OCI-LY7 (cell line): ENCODE results near the gene GNG14. TPM values are rescaled to one million over a fixed set of nuclear protein-coding genes. Genes with fewer than 3 reads are reported as not detected.
"Not testable (repeated sequence)": the region's sequence is repeated elsewhere in the genome, so short reads cannot be mapped to it uniquely, and the experiment has no call there.

Experiments used
- BruUV-seq: library from RNA; stranded (reverse); fragments of 400-500 nt; replicated peaks from 2 replicates; lab custom pipeline; 2021; lab: Mats Ljungman, UMichigan
- CTCF ChIA-PET: fragments of 300-600 bp; sonication (Branson Sonifier 250); formaldehyde crosslinking; loops from one replicate; lab custom pipeline; 2022; ENCODE audit warnings: antibody characterized with exemption; ENCODE audit not compliant: unreplicated experiment; lab: Charles Lee
- POLR2A ChIA-PET: fragments of 300-600 bp; sonication (Branson Sonifier 250); formaldehyde crosslinking; loops from one replicate; lab custom pipeline; 2022; ENCODE audit warnings: antibody characterized with exemption; lab: Charles Lee
- DNase-seq: peaks from one replicate; pipeline ENCODE4 v3.0.0-alpha.2; 2015; ENCODE audit warnings: low spot score
- H2AFZ ChIP-seq: fragments of 200-600 bp; sonication (generic), shearing (Covaris generic); 2 replicates; pipeline ENCODE4 v1.6.1; 2014; ENCODE audit warnings: mild to moderate bottlenecking, antibody characterized with exemption, low read length, moderate library complexity
- H3K27ac ChIP-seq: fragments of 200-600 bp; sonication (generic); 2 replicates; pipeline ENCODE4 v1.5.1; 2014; ENCODE audit warnings: mixed run types, low read depth, mild to moderate bottlenecking, moderate library complexity, low read length, inconsistent platforms; ENCODE audit not compliant: poor library complexity, severe bottlenecking
- H3K36me3 ChIP-seq: fragments of 200-600 bp; sonication (generic); 2 replicates; pipeline ENCODE4 v1.6.1; 2014; ENCODE audit warnings: mild to moderate bottlenecking, antibody characterized with exemption, low read length, moderate library complexity, mixed read lengths; ENCODE audit not compliant: insufficient read depth
- H3K4me1 ChIP-seq: fragments of 200-600 bp; sonication (generic); 2 replicates; pipeline ENCODE4 v1.5.1; 2014; ENCODE audit warnings: mild to moderate bottlenecking, low read length; ENCODE audit not compliant: insufficient read depth, poor library complexity, severe bottlenecking
- H3K4me2 ChIP-seq: fragments of 200-600 bp; sonication (generic); 2 replicates; pipeline ENCODE4 v1.6.1; 2014; ENCODE audit warnings: mild to moderate bottlenecking, low read length
- H3K4me3 ChIP-seq: fragments of 200-600 bp; sonication (generic); 2 replicates; pipeline ENCODE4 v1.5.1; 2014; ENCODE audit warnings: mild to moderate bottlenecking, low read depth, low read length; ENCODE audit not compliant: poor library complexity, severe bottlenecking
- H3K79me2 ChIP-seq: fragments of 200-600 bp; sonication (generic); 2 replicates; pipeline ENCODE4 v1.6.1; 2016; ENCODE audit warnings: low read depth, mild to moderate bottlenecking, low read length, moderate library complexity, mixed read lengths; ENCODE audit not compliant: insufficient read depth
- H3K9me2 ChIP-seq: fragments of 200-600 bp; sonication (generic); 2 replicates; pipeline ENCODE4 v1.6.1; 2016; ENCODE audit warnings: mild to moderate bottlenecking, low read length, mixed read lengths; ENCODE audit not compliant: insufficient read depth
- H3K9me3 ChIP-seq: fragments of 200-600 bp; sonication (generic); 2 replicates; pipeline ENCODE4 v1.6.1; 2014; ENCODE audit warnings: mild to moderate bottlenecking, mixed run types, low read length, mixed read lengths
- H4K20me1 ChIP-seq: fragments of 200-600 bp; sonication (generic); 2 replicates; pipeline ENCODE4 v1.6.1; 2014; ENCODE audit warnings: mild to moderate bottlenecking, antibody characterized with exemption, low read length, moderate library complexity, mixed read lengths; ENCODE audit not compliant: insufficient read depth
- CTCF ChIP-seq: fragments of 200-600 bp; sonication (generic); conservative IDR thresholded peaks from 2 replicates; pipeline ENCODE4 v1.5.1; 2014; ENCODE audit warnings: mild to moderate bottlenecking, antibody characterized with exemption, low read length, moderate library complexity, mixed read lengths
- EZH2phosphoT487 ChIP-seq: fragments of 200-600 bp; sonication (generic); IDR thresholded peaks from 2 replicates; pipeline ENCODE4 v1.6.1; 2018; ENCODE audit warnings: low read depth, borderline replicate concordance, mild to moderate bottlenecking, mixed run types, antibody characterized with exemption, low read length, moderate library complexity, mixed read lengths
- intact Hi-C: fragments of 100-400 bp; cut with micrococcal nuclease; formaldehyde crosslinking; loops from one replicate; pipeline ENCODE4 v1.10.0; 2022; ENCODE audit not compliant: unreplicated experiment
- total RNA-seq, 2 experiments: library from RNA; depleted of rRNA in 1 of 2; stranded (reverse); fragments of >200 nt in 1 of 2; shearing (Covaris generic) in 1 of 2; gene quantifications; 2 replicates each; pipeline ENCODE4 v1.2.3, GENCODE V29; 2014 to 2022

Gene GNG14
- total RNA-seq, 2 experiments from 2014 or later, result 0.93 TPM; not detected in 1

- Histone ChIP-seq H3K4me2 (peak within 1 kb of the TSS; percentile 84), H3K4me3 (peak within 1 kb of the TSS; percentile 82), H3K9me3 (no peaks in the 10 kb centered on the region), H2AFZ (peak within 1 kb of the TSS; percentile 31; the same call in 1 of the 2 replicates), H3K79me2 (peaks cover 52% of the 10 kb centered on the region), H3K27ac (peak within 1 kb of the TSS; percentile 74), H4K20me1 (peaks cover 8% of the 10 kb centered on the region; the same call in 1 of the 2 replicates), H3K9me2 (no peaks in the 10 kb centered on the region), H3K36me3 (peaks cover 55% of the 10 kb centered on the region), H3K4me1 (peaks cover 26% of the 10 kb centered on the region)
- peak; percentile 82 for DNase-seq
- ChIA-PET POLR2A (interaction anchor here (0.6 to 3.6 kb wide), 5 partner anchors 9 to 156 kb away, joined by 3 to 32 read pairs (median 4); partner anchors contain the start of genes GET3 and TRIR), CTCF (interaction anchor here (1.8 kb wide), 1 partner anchor 10 kb away, joined by 14 read pairs; the partner anchor contains the start of gene TRIR)
- TF ChIP-seq CTCF, result no peak
- TF ChIP-seq EZH2phosphoT487, result no peak
- no TSS peak for BruUV-seq
- intact Hi-C loops, result loop anchor here (5.0 kb wide), 1 partner anchor 68 kb away; the partner anchor contains the start of gene JUNB
Observed at GRCh38 chr19:12723641-12724426, 36.0 kb downstream of the GNG14 start, which contains the start of gene TNPO2. Gene TNPO2, minus strand, starts transcription at chr19:12723932. Its CDS starts 2,955 bp downstream, at chr19:12720977.

GRCh38 chr19:12725612-12726011, 37.8 kb downstream of the GNG14 start:
- Histone ChIP-seq H3K4me1 (peaks cover 35% of the 10 kb centered on the region), H3K79me2 (peaks cover 49% of the 10 kb centered on the region), H3K36me3 (peaks cover 55% of the 10 kb centered on the region)
- H2AFZ ChIP-seq, POLR2A ChIA-PET, intact Hi-C loops, BruUV-seq, H4K20me1 ChIP-seq, H3K4me2 ChIP-seq, H3K4me3 ChIP-seq, H3K9me3 ChIP-seq, DNase-seq, H3K27ac ChIP-seq, H3K9me2 ChIP-seq: not testable (repeated sequence)
- CTCF ChIA-PET, result interaction anchor here (0.7 kb wide), 1 partner anchor 21 kb away, joined by 4 read pairs; no protein-coding TSS in a partner anchor

- intact Hi-C loops, result no loop called here
- peaks cover 57% of the 10 kb centered on the region for H3K36me3 ChIP-seq
Observed at GRCh38 chr19:12726988-12727316, 39.2 kb downstream of the GNG14 start.

More at GRCh38 chr19:12726988-12727316, 39.2 kb downstream of the GNG14 start:
- H2AFZ ChIP-seq, result no peak overlapping the region
- no peaks in the 10 kb centered on the region for H3K9me2 ChIP-seq
- POLR2A ChIA-PET, result no interaction called here
- CTCF ChIA-PET, result no interaction called here
- H3K79me2 ChIP-seq, result peaks cover 49% of the 10 kb centered on the region
- no peaks in the 10 kb centered on the region for H3K9me3 ChIP-seq
- H4K20me1 ChIP-seq, result no peaks in the 10 kb centered on the region
- H3K4me1 ChIP-seq, result peaks cover 32% of the 10 kb centered on the region
- peak overlapping the region; percentile 63 for H3K27ac ChIP-seq
- H3K4me2 ChIP-seq, result peak overlapping the region; percentile 32; the same call in 1 of the 2 replicates
- DNase-seq, result peak; percentile 39
- no peak overlapping the region for H3K4me3 ChIP-seq
- BruUV-seq, result no TSS peak
- TF ChIP-seq EZH2phosphoT487 (no peak), CTCF (no peak)
